HG02759 (cell line): ENCODE measurements around the gene LRRC75A.
A peak's percentile ranks its signal among the peaks of the same experiment; 100 is the strongest.
"Not testable (repeated sequence)": the region's sequence is repeated elsewhere in the genome, so short reads cannot be mapped to it uniquely, and the experiment has no call there.

Experiments used
- ATAC-seq: cut with Tn5 transposase; IDR thresholded peaks from one replicate; pipeline ENCODE4 v1.9.1; 2021; ENCODE audit warnings: mild to moderate bottlenecking, moderate library complexity; ENCODE audit not compliant: unreplicated experiment

The LRRC75A gene

GRCh38 chr17:16455997-16456741, 35.8 kb downstream of the LRRC75A start:
- no peak for ATAC-seq

DNA sequence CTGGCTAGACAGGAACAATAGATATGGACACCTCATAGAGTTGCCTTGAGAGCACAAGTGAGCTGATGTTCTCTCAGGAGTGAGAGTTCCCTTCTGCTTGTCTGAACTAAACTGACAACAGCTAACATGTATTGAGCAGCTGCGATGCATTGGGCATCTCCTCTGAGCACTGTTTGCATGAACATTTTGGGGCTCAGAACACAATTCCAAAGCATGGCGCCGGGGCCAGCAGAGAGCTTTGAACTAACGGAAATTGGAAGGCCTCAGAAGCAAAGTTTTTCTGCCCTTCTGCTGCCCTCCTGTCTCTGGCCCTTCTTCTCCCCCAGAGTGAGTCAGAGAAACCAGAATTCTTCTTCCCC, 38.5 kb downstream of the LRRC75A start:
- ATAC-seq = no peak

GRCh38 chr17:16452268-16452667, 39.7 kb downstream of the LRRC75A start:
- ATAC-seq = not testable (repeated sequence)

DNA sequence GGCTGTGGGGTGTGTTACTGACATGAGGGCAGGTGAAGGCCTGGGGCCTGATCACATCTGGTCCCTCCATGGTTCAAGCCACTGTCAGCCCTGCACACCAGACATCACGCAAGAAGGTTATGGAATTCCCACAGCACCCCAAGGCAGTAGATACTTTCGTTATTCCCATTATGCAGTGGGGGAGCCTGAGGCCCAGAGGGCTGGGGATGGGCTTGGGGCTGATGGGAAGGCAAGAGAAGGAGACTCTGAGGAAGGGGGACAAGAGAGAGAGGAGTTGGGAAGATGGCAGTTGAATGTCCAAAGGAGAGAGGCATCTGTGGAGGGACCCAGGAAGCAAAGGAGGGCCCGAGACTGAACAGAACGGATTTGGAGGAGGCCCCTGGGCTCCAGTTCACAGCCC, 42.0 kb downstream of the LRRC75A start:
- ATAC-seq = no peak

DNA sequence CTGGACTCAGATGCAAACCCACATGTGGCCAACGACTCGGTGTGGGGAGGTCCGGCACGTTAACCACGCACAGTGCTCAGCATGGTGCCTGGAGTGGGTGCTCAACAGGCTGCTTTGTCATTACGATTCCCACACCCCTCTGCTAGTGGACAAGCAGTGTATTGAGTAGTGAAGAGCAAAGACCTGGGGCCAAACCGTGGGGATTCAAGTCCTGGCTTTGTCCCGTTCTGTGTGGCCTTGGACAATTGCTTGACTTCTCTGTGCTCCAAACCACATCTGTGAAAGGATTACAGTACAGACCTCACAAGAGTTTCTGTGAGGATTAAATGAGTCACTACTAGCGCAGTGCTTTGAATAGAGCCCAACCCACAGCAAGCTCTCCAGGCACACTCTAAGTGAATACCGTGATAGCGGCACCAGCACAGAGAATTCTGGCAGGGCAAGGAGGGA, 42.8 kb downstream of the LRRC75A start:
- ATAC-seq = no peak

DNA sequence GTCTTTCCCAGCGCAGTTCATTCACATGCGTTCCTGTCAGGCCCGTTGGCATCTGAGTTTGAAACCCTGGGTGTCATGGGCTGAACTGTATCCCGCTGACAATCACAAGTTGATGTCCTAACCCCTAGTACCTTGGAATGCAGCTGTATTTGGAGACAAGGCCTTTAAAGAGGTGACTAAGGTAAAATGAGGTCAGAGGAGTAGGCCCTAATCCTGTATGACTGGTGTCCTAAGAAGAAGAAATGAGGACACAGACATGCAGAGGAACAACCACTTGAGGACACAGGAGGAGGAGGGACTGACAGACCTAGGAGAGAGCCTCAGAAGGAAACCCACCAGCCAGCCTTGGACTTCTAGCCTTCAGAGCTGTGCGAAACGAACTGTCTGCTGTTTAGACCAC, 43.5 kb downstream of the LRRC75A start:
- no peak for ATAC-seq

- no peak for ATAC-seq
Measured at GRCh38 chr17:16447676-16448075, 44.3 kb downstream of the LRRC75A start.

- no peak for ATAC-seq
Measured at GRCh38 chr17:16446338-16446983, 45.5 kb downstream of the LRRC75A start.

- ATAC-seq = no peak
Measured at GRCh38 chr17:16444258-16444886, 47.6 kb downstream of the LRRC75A start.

GRCh38 chr17:16443511-16444257, 48.3 kb downstream of the LRRC75A start:
- ATAC-seq = no peak

GRCh38 chr17:16442594-16443510, 49.1 kb downstream of the LRRC75A start:
- ATAC-seq = no peak

DNA sequence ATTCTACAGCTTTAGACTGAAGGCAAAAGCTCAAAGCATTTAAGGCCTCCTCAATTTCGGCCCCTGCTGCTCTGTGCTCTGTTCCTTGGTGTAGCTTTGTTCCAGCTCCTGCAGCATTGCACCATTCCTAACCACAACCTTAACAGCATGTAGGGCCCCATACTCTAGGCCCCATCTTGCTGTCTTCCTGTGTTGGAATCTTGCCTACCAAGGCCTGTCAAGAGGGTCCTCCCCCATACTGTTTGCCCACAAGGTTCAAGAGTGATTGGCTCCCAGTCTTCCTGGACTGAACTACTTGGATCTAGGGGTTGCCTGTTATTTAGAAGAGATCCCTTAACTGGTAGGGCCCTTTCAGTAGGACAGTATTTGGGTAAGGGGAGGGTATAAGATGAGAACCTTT, 49.9 kb downstream of the LRRC75A start:
- ATAC-seq = no peak

GRCh38 chr17:16440901-16441629, 50.9 kb downstream of the LRRC75A start:
- no peak for ATAC-seq

DNA sequence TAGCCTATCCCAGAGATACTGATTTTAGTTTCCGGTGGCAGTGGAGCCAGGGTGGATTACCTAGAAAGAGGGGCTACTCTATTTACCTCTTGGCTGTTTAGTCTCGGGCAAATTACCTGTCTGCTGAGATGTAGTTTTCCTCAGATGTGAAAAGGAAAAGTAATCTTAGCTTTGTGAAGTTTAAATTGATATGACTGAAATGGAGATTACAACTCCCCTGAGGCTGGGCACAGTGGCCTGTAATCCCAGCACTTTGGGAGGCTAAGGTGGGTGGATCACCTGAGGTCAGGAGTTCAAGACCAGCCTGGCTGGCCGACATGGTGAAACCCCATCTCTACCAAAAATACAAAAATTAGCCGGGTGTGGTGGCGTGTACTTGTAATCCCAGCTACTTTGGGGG, 51.6 kb downstream of the LRRC75A start:
- not testable (repeated sequence) for ATAC-seq

DNA sequence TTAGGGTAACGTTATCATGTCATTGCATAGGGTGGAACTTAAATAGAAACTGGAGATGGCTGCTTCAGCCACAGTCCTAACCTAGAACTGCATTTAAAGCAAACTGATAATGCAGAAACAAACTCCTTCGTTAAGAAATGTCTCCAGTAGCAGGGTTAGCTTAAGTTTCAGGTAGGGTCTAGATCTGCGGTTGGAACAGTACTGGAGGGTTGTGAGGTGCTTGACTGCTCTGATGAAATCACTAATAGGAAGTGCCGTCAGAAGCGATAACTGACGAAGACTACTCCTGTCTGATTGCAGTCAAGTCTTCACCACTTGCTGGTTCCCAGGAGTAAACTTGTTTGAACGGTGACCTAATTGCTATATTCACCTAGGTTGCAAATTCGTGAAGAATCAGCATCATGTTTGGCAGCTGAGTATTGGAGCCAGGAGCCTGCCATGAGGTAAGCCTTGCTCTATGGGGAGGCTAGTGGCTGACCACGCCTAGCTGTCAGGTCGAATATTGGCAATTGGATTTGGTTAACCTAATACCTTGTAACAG, 52.1 kb downstream of the LRRC75A start:
- ATAC-seq = no peak

- peak; percentile 2 for ATAC-seq
Measured at GRCh38 chr17:16439303-16439791, 52.6 kb downstream of the LRRC75A start.

GRCh38 chr17:16438557-16439302, 53.3 kb downstream of the LRRC75A start:
- ATAC-seq = peak; percentile 84

- no peak for ATAC-seq
Measured at GRCh38 chr17:16438173-16438556, 53.8 kb downstream of the LRRC75A start.

GRCh38 chr17:16437083-16437482, 54.9 kb downstream of the LRRC75A start:
- ATAC-seq = no peak
